Keratinocyte (primary cell): ENCODE data around the gene TOP3B. TPM values are rescaled to one million over a fixed set of nuclear protein-coding genes. Genes with fewer than 3 reads are reported as not detected.

Experiments
- DNase-seq: peaks from one replicate; pipeline ENCODE4 v3.0.0-alpha.2; 2011; ENCODE audit warnings: low read depth, missing footprints, low spot score
- FAIRE-seq: peaks from 2 replicates; lab custom pipeline; 2011; peaks lifted over from hg19 to GRCh38; lab: Jason Lieb, UNC
- H2AFZ ChIP-seq: 2 replicates; pipeline ENCODE4 v1.6.0; 2012; ENCODE audit warnings: low read length, control low read depth, inconsistent platforms; ENCODE audit not compliant: control insufficient read depth
- H3K27ac ChIP-seq: 2 replicates; pipeline ENCODE4 v1.5.1; 2011; ENCODE audit warnings: low read length; ENCODE audit not compliant: control insufficient read depth, insufficient read depth
- H3K27me3 ChIP-seq: 3 replicates; pipeline ENCODE4 v1.6.0; 2011; ENCODE audit warnings: low read length; ENCODE audit not compliant: control insufficient read depth, insufficient read depth; ENCODE audit errors: extremely low read depth
- H3K36me3 ChIP-seq, 2 experiments: 2 replicates in 1 of 2; 3 replicates in 1 of 2; pipeline ENCODE4 v1.5.1; 2011; ENCODE audit warnings: low read length in 2 of 2, mild to moderate bottlenecking in 1 of 2; ENCODE audit not compliant: control insufficient read depth in 2 of 2, insufficient read depth in 2 of 2; ENCODE audit errors: extremely low read depth in 1 of 2
- H3K4me1 ChIP-seq: 3 replicates; pipeline ENCODE4 v1.5.1; 2011; ENCODE audit warnings: low read length; ENCODE audit not compliant: control insufficient read depth, insufficient read depth; ENCODE audit errors: extremely low read depth
- H3K4me2 ChIP-seq: 3 replicates; pipeline ENCODE4 v1.6.0; 2011; ENCODE audit warnings: low read depth, low read length; ENCODE audit not compliant: control insufficient read depth, insufficient read depth; ENCODE audit errors: extremely low read depth
- H3K4me3 ChIP-seq, 3 experiments: fragments of 200-600 bp in 1 of 3; sonication (generic) in 1 of 3; 2 replicates in 2 of 3; 3 replicates in 1 of 3; pipeline ENCODE4 v1.5.1; 2011 to 2016; ENCODE audit warnings: low read length in 3 of 3, mild to moderate bottlenecking in 3 of 3, control low read depth in 2 of 3, inconsistent platforms in 1 of 3, low read depth in 1 of 3, mixed read lengths in 1 of 3, mixed run types in 1 of 3, moderate library complexity in 1 of 3; ENCODE audit not compliant: control insufficient read depth in 2 of 3, insufficient read depth in 2 of 3; ENCODE audit errors: extremely low read depth in 1 of 3
- H3K79me2 ChIP-seq: 2 replicates; pipeline ENCODE4 v1.6.0; 2012; ENCODE audit warnings: low read length; ENCODE audit not compliant: control insufficient read depth, insufficient read depth
- H3K9ac ChIP-seq: 3 replicates; pipeline ENCODE4 v1.6.0; 2011; ENCODE audit warnings: low read length; ENCODE audit not compliant: control insufficient read depth, insufficient read depth; ENCODE audit errors: extremely low read depth
- H3K9me1 ChIP-seq: 3 replicates; pipeline ENCODE4 v1.6.0; 2011; ENCODE audit warnings: low read length; ENCODE audit not compliant: control insufficient read depth, insufficient read depth; ENCODE audit errors: extremely low read depth
- H3K9me3 ChIP-seq: 2 replicates; pipeline ENCODE4 v1.5.1; 2012; ENCODE audit warnings: low read depth, low read length; ENCODE audit not compliant: control insufficient read depth
- H4K20me1 ChIP-seq: 3 replicates; pipeline ENCODE4 v1.6.0; 2011; ENCODE audit warnings: low read length; ENCODE audit not compliant: control insufficient read depth, insufficient read depth; ENCODE audit errors: extremely low read depth
- EZH2 ChIP-seq: IDR thresholded peaks from one replicate; pipeline ENCODE4 v1.6.1; 2012; ENCODE audit warnings: inconsistent platforms, mild to moderate bottlenecking, low read length, moderate library complexity
- dilution Hi-C: fragments of 300-500 bp; cut with MboI; formaldehyde crosslinking; loops from one replicate; pipeline ENCODE4 v1.7.0; 2020; ENCODE audit warnings: low sequenced_read_pairs; ENCODE audit not compliant: extremely low pct_ligation_motif_present
- polyA plus RNA-seq, 5 experiments: library from polyadenylated mRNA; depleted of rRNA in 3 of 5; stranded (reverse) in 3 of 5; stranded (forward) in 1 of 5; unstranded in 1 of 5; fragments of >200 nt; gene quantifications; 1 replicate in 1 of 5; 2 replicates in 3 of 5; 3 replicates in 1 of 5; pipeline versions ENCODE4 v1.2.1 to v1.2.3, GENCODE V29; 2011 to 2012; ENCODE audit warnings: missing spikeins in 2 of 5, low read depth in 1 of 5, low replicate concordance in 1 of 5
- TF ChIP-seq, protein P1 (sequence below), 3 experiments: IDR thresholded peaks in 1 of 3; conservative IDR thresholded peaks in 1 of 3; optimal IDR thresholded peaks in 1 of 3; 2 replicates in 2 of 3; 3 replicates in 1 of 3; pipeline versions ENCODE3 to v1.5.1; 2011; ENCODE audit warnings: low read length in 3 of 3, mild to moderate bottlenecking in 3 of 3, moderate library complexity in 2 of 3, control low read depth in 1 of 3, inconsistent platforms in 1 of 3; ENCODE audit not compliant: insufficient read depth in 2 of 3; ENCODE audit errors: extremely low read depth in 1 of 3

TOP3B gene
- polyA plus RNA-seq, 1 donor (not counting 4 experiments of a cell fraction or from before 2014, with no cell fraction given): 13.8 TPM

DNA sequence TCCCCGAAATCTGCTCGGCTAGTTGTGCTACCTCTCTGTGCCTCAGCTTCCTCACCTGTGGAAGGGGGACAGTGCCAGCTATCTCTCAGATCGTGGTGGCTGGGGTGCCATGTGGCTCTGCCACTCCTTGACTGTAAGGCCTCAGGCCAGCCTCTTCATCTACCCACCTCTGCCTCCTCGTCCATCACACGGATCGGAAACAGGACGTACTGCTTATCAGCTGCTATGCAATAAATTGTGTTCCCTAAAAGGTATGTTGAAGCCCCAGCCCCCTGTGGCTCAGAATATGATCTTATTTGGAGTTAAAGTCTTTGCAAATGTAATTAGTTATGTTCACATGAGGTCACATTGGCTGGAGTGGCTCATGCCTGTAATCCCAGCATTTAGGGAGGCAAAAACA, 37.7 kb downstream of the TOP3B start:
- H3K27me3 ChIP-seq: no peaks in the 10 kb centered on the region
- no peak overlapping the region for H3K4me3 ChIP-seq
- no peak overlapping the region for H3K9ac ChIP-seq
- H3K79me2 ChIP-seq: peaks cover 24% of the 10 kb centered on the region
- no peak for FAIRE-seq
- DNase-seq: no peak
- TF ChIP-seq EZH2: no peak
- TF ChIP-seq, protein P1, sequence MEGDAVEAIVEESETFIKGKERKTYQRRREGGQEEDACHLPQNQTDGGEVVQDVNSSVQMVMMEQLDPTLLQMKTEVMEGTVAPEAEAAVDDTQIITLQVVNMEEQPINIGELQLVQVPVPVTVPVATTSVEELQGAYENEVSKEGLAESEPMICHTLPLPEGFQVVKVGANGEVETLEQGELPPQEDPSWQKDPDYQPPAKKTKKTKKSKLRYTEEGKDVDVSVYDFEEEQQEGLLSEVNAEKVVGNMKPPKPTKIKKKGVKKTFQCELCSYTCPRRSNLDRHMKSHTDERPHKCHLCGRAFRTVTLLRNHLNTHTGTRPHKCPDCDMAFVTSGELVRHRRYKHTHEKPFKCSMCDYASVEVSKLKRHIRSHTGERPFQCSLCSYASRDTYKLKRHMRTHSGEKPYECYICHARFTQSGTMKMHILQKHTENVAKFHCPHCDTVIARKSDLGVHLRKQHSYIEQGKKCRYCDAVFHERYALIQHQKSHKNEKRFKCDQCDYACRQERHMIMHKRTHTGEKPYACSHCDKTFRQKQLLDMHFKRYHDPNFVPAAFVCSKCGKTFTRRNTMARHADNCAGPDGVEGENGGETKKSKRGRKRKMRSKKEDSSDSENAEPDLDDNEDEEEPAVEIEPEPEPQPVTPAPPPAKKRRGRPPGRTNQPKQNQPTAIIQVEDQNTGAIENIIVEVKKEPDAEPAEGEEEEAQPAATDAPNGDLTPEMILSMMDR (optimal IDR thresholded peaks at IDR 0.05 in 1 of 3, IDR thresholded peaks at IDR 0.05 in 1 of 3, conservative IDR thresholded peaks at IDR 0.05 in 1 of 3; ENCODE audit: extremely low read depth in 1 of 3, insufficient read depth in 2 of 3, low read length in 3 of 3): no peak
- no peaks in the 10 kb centered on the region for H3K9me1 ChIP-seq
- dilution Hi-C loops: no loop called here
- H3K36me3 ChIP-seq: peaks cover 8 to 34% of the 10 kb centered on the region in 2 experiments
- no peaks in the 10 kb centered on the region for H4K20me1 ChIP-seq
- H3K4me1 ChIP-seq: peaks cover 34% of the 10 kb centered on the region
- H3K4me2 ChIP-seq: no peak overlapping the region
- no peak overlapping the region for H2AFZ ChIP-seq
- no peaks in the 10 kb centered on the region for H3K9me3 ChIP-seq
- H3K27ac ChIP-seq: no peak overlapping the region

DNA sequence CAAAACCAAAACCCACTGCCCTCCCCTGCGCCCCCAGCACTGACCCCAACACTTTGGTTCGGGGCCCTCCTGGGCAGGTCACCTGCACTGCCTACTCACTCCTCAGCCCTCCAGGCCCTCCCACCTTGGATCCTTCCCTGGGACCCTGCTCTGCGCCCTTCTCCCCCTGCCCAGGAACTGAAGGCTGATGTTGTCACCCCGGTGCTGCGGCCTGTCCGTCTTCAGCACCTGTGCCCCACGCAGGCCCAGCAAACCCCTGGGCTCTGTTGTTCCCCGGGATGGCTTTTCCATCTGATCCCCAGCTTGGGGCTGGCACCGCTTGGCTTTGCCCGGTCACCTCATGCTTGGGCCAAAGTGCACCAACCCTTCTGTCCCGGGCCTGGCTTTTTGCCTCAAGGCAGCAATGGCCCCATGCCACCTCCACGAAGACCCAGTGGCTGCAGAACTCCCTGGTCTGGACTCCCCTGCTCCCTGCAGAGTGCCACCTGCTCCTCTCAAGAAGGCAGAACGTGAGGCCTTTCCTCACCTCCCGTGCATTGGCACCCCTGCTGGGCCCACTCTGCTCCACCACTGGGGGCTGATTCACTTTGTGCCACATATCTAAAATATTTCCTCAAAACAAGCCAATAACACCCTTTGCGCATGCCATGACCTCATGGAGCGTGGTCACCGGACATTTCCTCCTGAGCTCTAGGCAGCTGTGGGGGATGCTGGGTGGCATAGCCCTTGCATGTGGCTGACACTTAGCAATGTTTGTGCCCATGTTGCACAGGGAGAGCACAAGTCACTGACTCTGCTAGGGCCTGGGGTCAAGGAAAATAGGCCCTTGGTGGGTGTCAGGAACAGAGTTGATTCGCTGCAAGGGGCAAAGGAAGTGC, 38.8 kb downstream of the TOP3B start:
- Histone ChIP-seq H3K4me2 (no peak overlapping the region), H4K20me1 (no peaks in the 10 kb centered on the region), H3K79me2 (peaks cover 15% of the 10 kb centered on the region), H3K27me3 (no peaks in the 10 kb centered on the region), H3K4me1 (peaks cover 35% of the 10 kb centered on the region), H3K36me3 (peaks cover 8 to 34% of the 10 kb centered on the region in 2 experiments), H3K4me3 (no peak overlapping the region), H3K9ac (no peak overlapping the region), H3K27ac (no peak overlapping the region), H3K9me3 (no peaks in the 10 kb centered on the region), H3K9me1 (no peaks in the 10 kb centered on the region), H2AFZ (no peak overlapping the region)
- dilution Hi-C loops: no loop called here
- DNase-seq (no peak), FAIRE-seq (no peak)
- TF ChIP-seq EZH2: no peak
- TF ChIP-seq, protein P1 (optimal IDR thresholded peaks at IDR 0.05 in 1 of 3, IDR thresholded peaks at IDR 0.05 in 1 of 3, conservative IDR thresholded peaks at IDR 0.05 in 1 of 3; ENCODE audit: extremely low read depth in 1 of 3, insufficient read depth in 2 of 3, low read length in 3 of 3): no peak
